ENCODE results near the gene KRT1. TPM values are rescaled to one million over a fixed set of nuclear protein-coding genes. Genes with fewer than 3 reads are reported as not detected.

The KRT1 gene
- total and polyA plus RNA-seq, 10 of the 15 experiments (the other 5 are each of a cell fraction or from before 2014, with no cell fraction given): not detected

- TF ChIP-seq NR2C1 (IDR thresholded peaks at IDR 0.05) (no peak), NFIC (IDR thresholded peaks at IDR 0.05; ENCODE audit: low read depth, low read length) (no peak), CHD4 (IDR thresholded peaks at IDR 0.05) (no peak), CREM (IDR thresholded peaks at IDR 0.05; ENCODE audit: low read depth) (no peak), NBN (IDR thresholded peaks at IDR 0.05) (no peak), ZBTB40 (IDR thresholded peaks at IDR 0.05; ENCODE audit: borderline replicate concordance) (no peak)
Observed at GRCh38 chr12:52636189-52636588, 44.0 kb downstream of the KRT1 start (continued).

- SMC1A ChIA-PET (ENCODE audit: uncharacterized antibody, unreplicated experiment): no interaction called here
- Histone ChIP-seq H3K27ac (ENCODE audit: control insufficient read depth, insufficient read depth) (no peak overlapping the region), H3K9ac (ENCODE audit: control insufficient read depth, insufficient read depth, low read length) (no peak overlapping the region), H3K4me3 (no peak overlapping the region), H4K20me1 (ENCODE audit: control insufficient read depth, insufficient read depth) (no peaks in the 10 kb centered on the region), H3K27me3 (replicated peaks in 1 of 2; ENCODE audit: control insufficient read depth in 2 of 2, insufficient read depth in 2 of 2, low read length in 1 of 2) (peaks cover under 1 to 4% of the 10 kb centered on the region in 2 experiments; a peak in 3 of 4 replicates), H3K79me2 (ENCODE audit: control insufficient read depth, insufficient read depth, low read length) (no peaks in the 10 kb centered on the region), H3K9me3 (replicated peaks; ENCODE audit: control insufficient read depth, insufficient read depth, low read length) (no peaks in the 10 kb centered on the region), H3K4me2 (ENCODE audit: control insufficient read depth, insufficient read depth) (no peak overlapping the region), H3K4me1 (ENCODE audit: control insufficient read depth, insufficient read depth, low read length) (no peaks in the 10 kb centered on the region), H2AFZ (ENCODE audit: control insufficient read depth, low read depth, low read length) (no peak overlapping the region), H3K36me3 (ENCODE audit: control insufficient read depth in 2 of 2, insufficient read depth in 2 of 2, low read length in 1 of 2) (no peaks in the 10 kb centered on the region)
- POLR2A ChIA-PET: no interaction called here
- no peak for FAIRE-seq
- in situ Hi-C loops (cut with MboI): no loop called here
- CTCF ChIA-PET: interaction anchor here (0.7 kb wide), 1 partner anchor 261 kb away, joined by 3 read pairs; no protein-coding TSS in a partner anchor
- DNase-seq (ENCODE audit: low read depth, low spot score): no peak
- 8% methylated on average over 7 of the region's 7 CpGs for WGBS (ENCODE audit: insufficient coverage, insufficient replicate concordance, low lambda C conversion rate, missing lambda C conversion rate)
- intact Hi-C loops (cut with micrococcal nuclease; ENCODE audit: unreplicated experiment): no loop called here
- BruUV-seq (replicated peaks): no TSS peak
- ATAC-seq: no peak
- RAD21 ChIA-PET (ENCODE audit: unreplicated experiment): no interaction called here
- TF ChIP-seq NFIC (IDR thresholded peaks at IDR 0.05; ENCODE audit: low read depth, low read length) (no peak), CUX1 (IDR thresholded peaks at IDR 0.05; ENCODE audit: insufficient replicate concordance, low read depth, low read length) (no peak), ESRRA (IDR thresholded peaks at IDR 0.05; ENCODE audit: low read length) (no peak), RFX5 (IDR thresholded peaks at IDR 0.05; ENCODE audit: low read depth, low read length) (no peak), MTA3 (IDR thresholded peaks at IDR 0.05; ENCODE audit: borderline replicate concordance, low read length) (no peak), E2F4 (IDR thresholded peaks at IDR 0.05; ENCODE audit: low read depth, low read length) (no peak)
Observed at GRCh38 chr12:52634266-52635056, 45.7 kb downstream of the KRT1 start.

Data from GM12878 (cell line).